Neural cell (in vitro differentiated cells): Measurements from ENCODE around the gene PGM3. TPM values are rescaled to one million over a fixed set of nuclear protein-coding genes. Genes with fewer than 3 reads are reported as not detected.

ENCODE experiments used
- H2AFZ ChIP-seq: fragments of 200-600, 300-800 bp; sonication (generic), shearing (Covaris generic); 2 replicates; pipeline ENCODE4 v1.6.0; 2014; ENCODE audit warnings: low read depth, mild to moderate bottlenecking, antibody characterized with exemption, low read length, moderate library complexity
- H3F3A ChIP-seq: fragments of 200-600 bp; shearing (Covaris generic); 2 replicates; pipeline ENCODE4 v1.6.1; 2016; ENCODE audit warnings: mild to moderate bottlenecking, moderate library complexity, mixed read lengths, antibody characterized with exemption, low read length; ENCODE audit not compliant: insufficient read depth, poor library complexity, severe bottlenecking
- H3K27ac ChIP-seq: fragments of 200-600, 300-800 bp; sonication (generic), shearing (Covaris generic); 2 replicates; pipeline ENCODE4 v1.5.1; 2014; ENCODE audit warnings: mild to moderate bottlenecking, low read length, moderate library complexity
- H3K27me3 ChIP-seq: fragments of 300-800, 200-600 bp; sonication (generic), shearing (Covaris generic); 2 replicates; pipeline ENCODE4 v1.6.0; 2014; ENCODE audit warnings: mild to moderate bottlenecking, low read depth, low read length, moderate library complexity; ENCODE audit not compliant: insufficient read depth
- H3K36me3 ChIP-seq: fragments of 300-800, 200-600 bp; sonication (generic), shearing (Covaris generic); 2 replicates; pipeline ENCODE4 v1.5.1; 2014; ENCODE audit warnings: mild to moderate bottlenecking, antibody characterized with exemption, low read length, moderate library complexity; ENCODE audit not compliant: insufficient read depth
- H3K4me2 ChIP-seq: fragments of 300-800, 200-600 bp; sonication (generic), shearing (Covaris generic); 2 replicates; pipeline ENCODE4 v1.6.0; 2014; ENCODE audit warnings: mild to moderate bottlenecking, low read length
- H3K4me3 ChIP-seq: fragments of 300-800, 200-600 bp; sonication (generic), shearing (Covaris generic); 2 replicates; pipeline ENCODE4 v1.5.1; 2014; ENCODE audit warnings: mild to moderate bottlenecking, low read length, moderate library complexity
- H3K79me2 ChIP-seq: fragments of 200-600 bp; shearing (Covaris generic); replicated peaks from 2 replicates; pipeline ENCODE4 v1.6.0; 2014; ENCODE audit warnings: mild to moderate bottlenecking, low read length, moderate library complexity; ENCODE audit not compliant: insufficient read depth
- H3K9ac ChIP-seq: fragments of 300-800, 200-600 bp; sonication (generic), shearing (Covaris generic); 2 replicates; pipeline ENCODE4 v1.6.1; 2016; ENCODE audit warnings: mild to moderate bottlenecking, low read length, mixed read lengths
- H3K9me2 ChIP-seq: fragments of 200-600 bp; shearing (Covaris generic); 2 replicates; pipeline ENCODE4 v1.6.1; 2016; ENCODE audit warnings: mild to moderate bottlenecking, low read length, mixed read lengths; ENCODE audit not compliant: insufficient read depth
- H3K9me3 ChIP-seq: fragments of 200-600, 300-800 bp; sonication (generic), shearing (Covaris generic); 2 replicates; pipeline ENCODE4 v1.6.1; 2016; ENCODE audit warnings: mild to moderate bottlenecking, mixed run types, low read length, moderate library complexity, mixed read lengths
- H4K20me1 ChIP-seq: fragments of 200-600 bp; shearing (Covaris generic); 2 replicates; pipeline ENCODE4 v1.6.1; 2016; ENCODE audit warnings: mild to moderate bottlenecking, mixed run types; ENCODE audit not compliant: insufficient read depth
- EP300 ChIP-seq: fragments of 450-650 bp; conservative IDR thresholded peaks from 2 replicates; pipeline ENCODE4 v1.6.1; 2014; ENCODE audit warnings: antibody characterized with exemption, mild to moderate bottlenecking, moderate library complexity; ENCODE audit not compliant: poor library complexity, severe bottlenecking
- EZH2 ChIP-seq: fragments of 200-600, 300-800 bp; shearing (Covaris generic), sonication (generic); IDR thresholded peaks from 2 replicates; pipeline ENCODE4 v1.6.1; 2014; ENCODE audit warnings: antibody characterized with exemption, low read length, borderline replicate concordance, mild to moderate bottlenecking; ENCODE audit not compliant: insufficient read depth, poor library complexity, severe bottlenecking
- MXI1 ChIP-seq: fragments of 450-650 bp; conservative IDR thresholded peaks from 2 replicates; pipeline ENCODE4 v1.6.1; 2014; ENCODE audit warnings: antibody characterized with exemption, mild to moderate bottlenecking; ENCODE audit not compliant: poor library complexity, severe bottlenecking
- POLR2AphosphoS5 ChIP-seq: IDR thresholded peaks from 2 replicates; pipeline ENCODE4 v1.6.1; 2012
- RAD21 ChIP-seq: fragments of 450-650 bp; conservative IDR thresholded peaks from 2 replicates; pipeline ENCODE4 v1.6.1; 2014; ENCODE audit warnings: antibody characterized with exemption, mild to moderate bottlenecking, moderate library complexity
- SMC3 ChIP-seq: fragments of 450-650 bp; conservative IDR thresholded peaks from 2 replicates; pipeline ENCODE4 v1.6.1; 2014; ENCODE audit warnings: antibody characterized with exemption, mild to moderate bottlenecking, moderate library complexity; ENCODE audit not compliant: poor library complexity
- TAF1 ChIP-seq: IDR thresholded peaks from 2 replicates; pipeline ENCODE4 v1.6.1; 2012; ENCODE audit warnings: low read depth
- polyA plus RNA-seq: library from polyadenylated mRNA; depleted of rRNA; stranded (reverse); fragments of >200 nt; gene quantifications from 2 replicates; pipeline ENCODE4 v1.2.3, GENCODE V29; 2014
- TF ChIP-seq, protein P1 (sequence below): IDR thresholded peaks from 2 replicates; pipeline ENCODE4 v1.6.1; 2012; ENCODE audit warnings: borderline replicate concordance
- TF ChIP-seq, protein P2 (sequence below): fragments of 450-650 bp; IDR thresholded peaks from 2 replicates; pipeline ENCODE4 v1.5.1; 2014; ENCODE audit warnings: antibody characterized with exemption, mild to moderate bottlenecking, moderate library complexity; ENCODE audit not compliant: poor library complexity, severe bottlenecking

PGM3 gene
- polyA plus RNA-seq, 1 donor from 2014 or later, result 198 TPM

DNA sequence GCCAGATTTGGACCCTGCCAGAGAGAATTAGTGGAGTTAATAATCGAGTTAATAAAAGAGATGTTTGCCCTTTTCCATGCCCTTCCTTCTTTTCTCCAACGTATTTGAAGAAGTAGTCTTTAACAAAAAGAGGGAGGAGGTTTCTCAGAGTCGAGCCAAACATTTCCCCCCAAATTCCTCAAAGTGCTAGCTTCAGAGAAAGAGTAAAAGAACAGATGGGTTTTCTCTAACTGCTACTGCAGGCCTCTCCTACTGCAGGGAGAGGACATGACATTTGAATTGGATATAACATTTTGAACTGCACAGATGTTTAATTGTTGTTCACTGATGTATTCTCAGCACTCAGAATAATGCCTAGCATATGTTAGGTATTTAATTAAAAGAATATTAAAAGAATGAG, 25.6 kb upstream of the PGM3 start:
- Histone ChIP-seq H2AFZ (no peak overlapping the region), H3K27me3 (no peaks in the 10 kb centered on the region), H3K4me3 (no peak overlapping the region), H3K36me3 (no peaks in the 10 kb centered on the region), H3K9me3 (no peaks in the 10 kb centered on the region), H4K20me1 (no peaks in the 10 kb centered on the region), H3K9me2 (no peaks in the 10 kb centered on the region), H3K9ac (no peak overlapping the region), H3K27ac (no peak overlapping the region), H3F3A (no peaks in the 10 kb centered on the region), H3K4me2 (no peak overlapping the region), H3K79me2 (no peaks in the 10 kb centered on the region)
- TF ChIP-seq POLR2AphosphoS5 (no peak), RAD21 (no peak), EP300 (no peak), MXI1 (no peak), TAF1 (no peak), SMC3 (no peak), EZH2 (no peak)
- TF ChIP-seq, protein P1, sequence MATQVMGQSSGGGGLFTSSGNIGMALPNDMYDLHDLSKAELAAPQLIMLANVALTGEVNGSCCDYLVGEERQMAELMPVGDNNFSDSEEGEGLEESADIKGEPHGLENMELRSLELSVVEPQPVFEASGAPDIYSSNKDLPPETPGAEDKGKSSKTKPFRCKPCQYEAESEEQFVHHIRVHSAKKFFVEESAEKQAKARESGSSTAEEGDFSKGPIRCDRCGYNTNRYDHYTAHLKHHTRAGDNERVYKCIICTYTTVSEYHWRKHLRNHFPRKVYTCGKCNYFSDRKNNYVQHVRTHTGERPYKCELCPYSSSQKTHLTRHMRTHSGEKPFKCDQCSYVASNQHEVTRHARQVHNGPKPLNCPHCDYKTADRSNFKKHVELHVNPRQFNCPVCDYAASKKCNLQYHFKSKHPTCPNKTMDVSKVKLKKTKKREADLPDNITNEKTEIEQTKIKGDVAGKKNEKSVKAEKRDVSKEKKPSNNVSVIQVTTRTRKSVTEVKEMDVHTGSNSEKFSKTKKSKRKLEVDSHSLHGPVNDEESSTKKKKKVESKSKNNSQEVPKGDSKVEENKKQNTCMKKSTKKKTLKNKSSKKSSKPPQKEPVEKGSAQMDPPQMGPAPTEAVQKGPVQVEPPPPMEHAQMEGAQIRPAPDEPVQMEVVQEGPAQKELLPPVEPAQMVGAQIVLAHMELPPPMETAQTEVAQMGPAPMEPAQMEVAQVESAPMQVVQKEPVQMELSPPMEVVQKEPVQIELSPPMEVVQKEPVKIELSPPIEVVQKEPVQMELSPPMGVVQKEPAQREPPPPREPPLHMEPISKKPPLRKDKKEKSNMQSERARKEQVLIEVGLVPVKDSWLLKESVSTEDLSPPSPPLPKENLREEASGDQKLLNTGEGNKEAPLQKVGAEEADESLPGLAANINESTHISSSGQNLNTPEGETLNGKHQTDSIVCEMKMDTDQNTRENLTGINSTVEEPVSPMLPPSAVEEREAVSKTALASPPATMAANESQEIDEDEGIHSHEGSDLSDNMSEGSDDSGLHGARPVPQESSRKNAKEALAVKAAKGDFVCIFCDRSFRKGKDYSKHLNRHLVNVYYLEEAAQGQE, result no peak
- TF ChIP-seq, protein P2, sequence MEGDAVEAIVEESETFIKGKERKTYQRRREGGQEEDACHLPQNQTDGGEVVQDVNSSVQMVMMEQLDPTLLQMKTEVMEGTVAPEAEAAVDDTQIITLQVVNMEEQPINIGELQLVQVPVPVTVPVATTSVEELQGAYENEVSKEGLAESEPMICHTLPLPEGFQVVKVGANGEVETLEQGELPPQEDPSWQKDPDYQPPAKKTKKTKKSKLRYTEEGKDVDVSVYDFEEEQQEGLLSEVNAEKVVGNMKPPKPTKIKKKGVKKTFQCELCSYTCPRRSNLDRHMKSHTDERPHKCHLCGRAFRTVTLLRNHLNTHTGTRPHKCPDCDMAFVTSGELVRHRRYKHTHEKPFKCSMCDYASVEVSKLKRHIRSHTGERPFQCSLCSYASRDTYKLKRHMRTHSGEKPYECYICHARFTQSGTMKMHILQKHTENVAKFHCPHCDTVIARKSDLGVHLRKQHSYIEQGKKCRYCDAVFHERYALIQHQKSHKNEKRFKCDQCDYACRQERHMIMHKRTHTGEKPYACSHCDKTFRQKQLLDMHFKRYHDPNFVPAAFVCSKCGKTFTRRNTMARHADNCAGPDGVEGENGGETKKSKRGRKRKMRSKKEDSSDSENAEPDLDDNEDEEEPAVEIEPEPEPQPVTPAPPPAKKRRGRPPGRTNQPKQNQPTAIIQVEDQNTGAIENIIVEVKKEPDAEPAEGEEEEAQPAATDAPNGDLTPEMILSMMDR, result no peak

DNA sequence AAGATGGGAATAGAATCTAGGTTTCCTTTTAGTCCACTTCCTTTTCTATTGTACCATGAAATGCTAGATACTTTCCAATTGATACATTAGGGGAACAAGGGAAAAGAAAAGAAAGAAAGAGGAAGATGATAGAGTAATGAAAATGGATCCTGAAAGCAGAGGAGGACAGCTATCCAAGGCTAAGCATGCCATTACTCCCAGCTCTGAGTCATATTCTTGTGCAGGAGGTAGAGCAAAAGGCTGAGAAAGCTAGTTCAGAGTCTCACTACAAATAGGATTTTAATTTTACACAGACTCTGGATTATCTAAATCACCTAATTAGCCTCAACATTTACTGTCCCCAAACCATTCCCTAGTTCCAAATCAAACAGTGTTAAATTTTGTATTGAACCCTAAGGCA, 23.7 kb upstream of the PGM3 start:
- Histone ChIP-seq H4K20me1 (no peaks in the 10 kb centered on the region), H3K4me2 (no peak overlapping the region), H3K79me2 (no peaks in the 10 kb centered on the region), H3K27me3 (no peaks in the 10 kb centered on the region), H3K9me2 (no peaks in the 10 kb centered on the region), H2AFZ (no peak overlapping the region), H3K36me3 (no peaks in the 10 kb centered on the region), H3F3A (no peaks in the 10 kb centered on the region), H3K27ac (no peak overlapping the region), H3K9ac (no peak overlapping the region), H3K4me3 (no peak overlapping the region), H3K9me3 (no peaks in the 10 kb centered on the region)
- no peak for TF ChIP-seq TAF1
- TF ChIP-seq MXI1, result no peak
- TF ChIP-seq EP300, result no peak
- TF ChIP-seq, protein P1, result no peak
- no peak for TF ChIP-seq POLR2AphosphoS5
- TF ChIP-seq RAD21, result no peak
- no peak for TF ChIP-seq SMC3
- TF ChIP-seq, protein P2, result no peak
- TF ChIP-seq EZH2, result no peak
